Measurements from ENCODE around the gene UFSP2.

UFSP2 gene

DNA sequence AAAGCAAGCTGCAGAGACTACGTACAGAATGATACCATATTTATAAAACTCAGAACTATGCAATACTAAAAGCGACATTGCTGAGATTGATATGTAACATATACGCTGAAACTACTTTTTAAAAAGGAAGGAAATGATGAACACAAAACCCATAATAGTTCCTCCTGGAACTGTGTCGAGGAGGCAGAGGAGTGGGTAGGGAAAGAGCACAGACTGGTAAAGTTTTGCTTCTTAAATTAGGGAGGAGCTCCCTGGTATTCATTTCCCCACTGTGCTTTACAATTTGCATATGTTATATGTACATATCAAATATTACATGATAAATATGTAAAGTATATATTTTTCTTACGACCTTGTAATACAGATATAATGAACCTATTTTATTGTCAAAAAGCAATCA is 13.9 kb downstream of the UFSP2 start:
- Histone ChIP-seq H3K27me3 (ENCODE audit: insufficient read depth, poor library complexity, severe bottlenecking) (no peaks in the 10 kb centered on the region), H3K27ac (replicated peaks) (no peak overlapping the region), H3K4me3 (replicated peaks; ENCODE audit: insufficient read depth, low read length) (no peak overlapping the region)
- TF ChIP-seq, protein P1, sequence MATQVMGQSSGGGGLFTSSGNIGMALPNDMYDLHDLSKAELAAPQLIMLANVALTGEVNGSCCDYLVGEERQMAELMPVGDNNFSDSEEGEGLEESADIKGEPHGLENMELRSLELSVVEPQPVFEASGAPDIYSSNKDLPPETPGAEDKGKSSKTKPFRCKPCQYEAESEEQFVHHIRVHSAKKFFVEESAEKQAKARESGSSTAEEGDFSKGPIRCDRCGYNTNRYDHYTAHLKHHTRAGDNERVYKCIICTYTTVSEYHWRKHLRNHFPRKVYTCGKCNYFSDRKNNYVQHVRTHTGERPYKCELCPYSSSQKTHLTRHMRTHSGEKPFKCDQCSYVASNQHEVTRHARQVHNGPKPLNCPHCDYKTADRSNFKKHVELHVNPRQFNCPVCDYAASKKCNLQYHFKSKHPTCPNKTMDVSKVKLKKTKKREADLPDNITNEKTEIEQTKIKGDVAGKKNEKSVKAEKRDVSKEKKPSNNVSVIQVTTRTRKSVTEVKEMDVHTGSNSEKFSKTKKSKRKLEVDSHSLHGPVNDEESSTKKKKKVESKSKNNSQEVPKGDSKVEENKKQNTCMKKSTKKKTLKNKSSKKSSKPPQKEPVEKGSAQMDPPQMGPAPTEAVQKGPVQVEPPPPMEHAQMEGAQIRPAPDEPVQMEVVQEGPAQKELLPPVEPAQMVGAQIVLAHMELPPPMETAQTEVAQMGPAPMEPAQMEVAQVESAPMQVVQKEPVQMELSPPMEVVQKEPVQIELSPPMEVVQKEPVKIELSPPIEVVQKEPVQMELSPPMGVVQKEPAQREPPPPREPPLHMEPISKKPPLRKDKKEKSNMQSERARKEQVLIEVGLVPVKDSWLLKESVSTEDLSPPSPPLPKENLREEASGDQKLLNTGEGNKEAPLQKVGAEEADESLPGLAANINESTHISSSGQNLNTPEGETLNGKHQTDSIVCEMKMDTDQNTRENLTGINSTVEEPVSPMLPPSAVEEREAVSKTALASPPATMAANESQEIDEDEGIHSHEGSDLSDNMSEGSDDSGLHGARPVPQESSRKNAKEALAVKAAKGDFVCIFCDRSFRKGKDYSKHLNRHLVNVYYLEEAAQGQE (IDR thresholded peaks at IDR 0.05; ENCODE audit: insufficient replicate concordance, low read depth) = no peak
- TF ChIP-seq POLR2AphosphoS5 (IDR thresholded peaks at IDR 0.05; ENCODE audit: low read depth) = no peak
- TF ChIP-seq, protein P2, sequence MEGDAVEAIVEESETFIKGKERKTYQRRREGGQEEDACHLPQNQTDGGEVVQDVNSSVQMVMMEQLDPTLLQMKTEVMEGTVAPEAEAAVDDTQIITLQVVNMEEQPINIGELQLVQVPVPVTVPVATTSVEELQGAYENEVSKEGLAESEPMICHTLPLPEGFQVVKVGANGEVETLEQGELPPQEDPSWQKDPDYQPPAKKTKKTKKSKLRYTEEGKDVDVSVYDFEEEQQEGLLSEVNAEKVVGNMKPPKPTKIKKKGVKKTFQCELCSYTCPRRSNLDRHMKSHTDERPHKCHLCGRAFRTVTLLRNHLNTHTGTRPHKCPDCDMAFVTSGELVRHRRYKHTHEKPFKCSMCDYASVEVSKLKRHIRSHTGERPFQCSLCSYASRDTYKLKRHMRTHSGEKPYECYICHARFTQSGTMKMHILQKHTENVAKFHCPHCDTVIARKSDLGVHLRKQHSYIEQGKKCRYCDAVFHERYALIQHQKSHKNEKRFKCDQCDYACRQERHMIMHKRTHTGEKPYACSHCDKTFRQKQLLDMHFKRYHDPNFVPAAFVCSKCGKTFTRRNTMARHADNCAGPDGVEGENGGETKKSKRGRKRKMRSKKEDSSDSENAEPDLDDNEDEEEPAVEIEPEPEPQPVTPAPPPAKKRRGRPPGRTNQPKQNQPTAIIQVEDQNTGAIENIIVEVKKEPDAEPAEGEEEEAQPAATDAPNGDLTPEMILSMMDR (IDR thresholded peaks at IDR 0.05; ENCODE audit: insufficient read depth, low read length) = no peak
- TF ChIP-seq SPI1 (IDR thresholded peaks at IDR 0.05; ENCODE audit: borderline replicate concordance, low read depth) = no peak
- TF ChIP-seq GABPA (IDR thresholded peaks at IDR 0.05; ENCODE audit: low read depth) = no peak
- no peak for DNase-seq (ENCODE audit: low read depth in 1 of 2, low spot score in 1 of 2)

DNA sequence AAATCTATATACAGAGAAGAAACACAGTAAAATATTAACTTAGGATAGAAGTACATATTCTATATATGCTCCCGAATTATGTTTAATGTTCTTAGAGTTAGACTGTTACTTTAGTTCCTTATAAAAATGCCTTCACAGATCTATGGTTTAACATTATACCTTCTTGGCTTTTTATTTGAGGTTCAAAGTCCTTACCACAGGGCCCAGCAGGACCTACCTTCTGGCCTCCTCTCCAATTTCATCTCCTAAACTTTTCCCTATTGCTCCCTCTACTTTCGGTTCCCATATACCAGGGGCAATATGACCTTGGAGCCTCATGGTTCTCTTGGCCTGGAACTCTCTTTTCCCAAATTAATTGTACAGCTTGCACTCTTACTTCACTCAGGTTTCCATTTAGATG is 17.3 kb downstream of the UFSP2 start:
- H3K4me3 ChIP-seq (replicated peaks; ENCODE audit: insufficient read depth, low read length) = no peak overlapping the region
- TF ChIP-seq, protein P1 (IDR thresholded peaks at IDR 0.05; ENCODE audit: insufficient replicate concordance, low read depth) = no peak
- no peak for TF ChIP-seq GABPA (IDR thresholded peaks at IDR 0.05; ENCODE audit: low read depth)
- TF ChIP-seq SPI1 (IDR thresholded peaks at IDR 0.05; ENCODE audit: borderline replicate concordance, low read depth) = no peak
- TF ChIP-seq, protein P2 (IDR thresholded peaks at IDR 0.05; ENCODE audit: insufficient read depth, low read length) = no peak
- no peak for TF ChIP-seq POLR2AphosphoS5 (IDR thresholded peaks at IDR 0.05; ENCODE audit: low read depth)
- no peak overlapping the region for H3K27ac ChIP-seq (replicated peaks)
- DNase-seq (ENCODE audit: low read depth in 1 of 2, low spot score in 1 of 2) = no peak
- no peaks in the 10 kb centered on the region for H3K27me3 ChIP-seq (ENCODE audit: insufficient read depth, poor library complexity, severe bottlenecking)

DNA sequence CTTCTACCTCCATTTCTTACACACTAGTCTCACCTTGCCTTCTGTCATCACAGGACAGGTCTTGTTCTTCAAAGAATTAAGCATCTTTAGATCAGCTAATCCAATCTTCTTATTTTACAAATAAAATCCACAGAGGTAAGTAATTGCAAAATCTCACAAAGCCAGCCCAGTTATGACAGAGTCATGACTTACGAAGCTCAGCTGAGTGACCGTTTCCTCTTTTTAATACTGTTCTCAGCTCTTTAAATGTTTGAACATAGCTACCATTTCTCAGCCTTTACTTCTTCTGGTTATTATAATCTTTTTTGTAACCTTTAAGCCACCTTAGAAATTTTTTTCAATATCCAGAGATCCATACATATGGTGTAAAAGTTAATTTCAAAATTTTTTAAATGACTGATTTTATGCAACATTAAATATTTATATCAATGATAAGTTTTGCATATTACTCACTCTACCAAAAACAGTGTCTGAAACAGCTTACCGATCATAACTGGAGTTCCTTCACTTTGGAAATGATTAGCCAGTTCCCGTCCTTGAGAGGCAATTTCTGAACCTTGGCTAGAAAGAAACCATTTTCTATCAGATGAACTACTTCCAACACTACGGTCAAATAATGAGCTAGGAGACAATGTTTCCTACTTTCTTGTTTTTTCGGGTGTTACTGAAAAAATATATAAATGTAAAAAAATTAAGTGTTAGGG is 20.3 kb downstream of the UFSP2 start:
- TF ChIP-seq, protein P2 (IDR thresholded peaks at IDR 0.05; ENCODE audit: insufficient read depth, low read length) = no peak
- TF ChIP-seq POLR2AphosphoS5 (IDR thresholded peaks at IDR 0.05; ENCODE audit: low read depth) (no peak), GABPA (IDR thresholded peaks at IDR 0.05; ENCODE audit: low read depth) (no peak), SPI1 (IDR thresholded peaks at IDR 0.05; ENCODE audit: borderline replicate concordance, low read depth) (no peak)
- TF ChIP-seq, protein P1 (IDR thresholded peaks at IDR 0.05; ENCODE audit: insufficient replicate concordance, low read depth) = no peak
- DNase-seq (ENCODE audit: low read depth in 1 of 2, low spot score in 1 of 2) = no peak
- H3K4me3 ChIP-seq (replicated peaks; ENCODE audit: insufficient read depth, low read length) = no peak overlapping the region
- H3K27ac ChIP-seq (replicated peaks) = no peak overlapping the region
- no peaks in the 10 kb centered on the region for H3K27me3 ChIP-seq (ENCODE audit: insufficient read depth, poor library complexity, severe bottlenecking)
